OCI-LY3 (cell line): ENCODE results near the gene HPS1.

ENCODE experiments used
- H2AFZ ChIP-seq: fragments of 200-600, 300-600 bp; shearing (Covaris generic); 2 replicates; pipeline ENCODE4 v1.6.0; 2014; ENCODE audit warnings: antibody characterized with exemption, low read depth, low read length
- H3K27ac ChIP-seq: fragments of 200-600, 300-600 bp; sonication (generic); 2 replicates; pipeline ENCODE4 v1.5.1; 2014; ENCODE audit warnings: mild to moderate bottlenecking, low read length, moderate library complexity, mixed read lengths
- H3K27me3 ChIP-seq: fragments of 200-600, 300-600 bp; sonication (generic); 2 replicates; pipeline ENCODE4 v1.6.1; 2014; ENCODE audit warnings: low read depth, low read length, mixed read lengths
- H3K36me3 ChIP-seq: fragments of 200-600, 300-600 bp; sonication (generic); replicated peaks from 2 replicates; pipeline ENCODE3; 2014; ENCODE audit warnings: low read depth, low read length, mixed read lengths
- H3K4me1 ChIP-seq: fragments of 300-600, 200-600 bp; sonication (generic); 2 replicates; pipeline ENCODE4 v1.6.1; 2014; ENCODE audit warnings: low read length, mixed read lengths
- H3K4me2 ChIP-seq: fragments of 200-600, 300-600 bp; sonication (generic); 2 replicates; pipeline ENCODE4 v1.6.1; 2014; ENCODE audit warnings: low read length, mixed read lengths
- H3K4me3 ChIP-seq: fragments of 300-600, 200-600 bp; sonication (generic); 2 replicates; pipeline ENCODE4 v1.5.1; 2014; ENCODE audit warnings: antibody characterized with exemption, mild to moderate bottlenecking, low read length, moderate library complexity
- H3K79me2 ChIP-seq: fragments of 300-600, 200-600 bp; shearing (Covaris generic); 2 replicates; pipeline ENCODE4 v1.6.1; 2014; ENCODE audit warnings: mild to moderate bottlenecking, low read length, mixed read lengths
- H3K9ac ChIP-seq: fragments of 300-600, 200-600 bp; shearing (Covaris generic); 2 replicates; pipeline ENCODE4 v1.6.0; 2014; ENCODE audit warnings: mild to moderate bottlenecking, low read length, moderate library complexity
- H3K9me3 ChIP-seq: fragments of 200-600, 300-600 bp; shearing (Covaris generic); 2 replicates; pipeline ENCODE4 v1.6.1; 2014; ENCODE audit warnings: low read length, mixed read lengths; ENCODE audit not compliant: insufficient read depth
- H4K20me1 ChIP-seq: fragments of 200-600, 300-600 bp; sonication (generic); 2 replicates; pipeline ENCODE4 v1.6.1; 2016; ENCODE audit warnings: low read length, mixed read lengths; ENCODE audit not compliant: insufficient read depth
- EZH2phosphoT487 ChIP-seq: fragments of 200-600 bp; shearing (Covaris generic); IDR thresholded peaks from 2 replicates; pipeline ENCODE4 v1.6.1; 2018; ENCODE audit warnings: antibody characterized with exemption, mixed run types, low read depth
- TF ChIP-seq, protein P1 (sequence below): fragments of 200-600, 300-600 bp; sonication (generic); IDR thresholded peaks from 2 replicates; pipeline ENCODE4 v1.5.1; 2014; ENCODE audit warnings: antibody characterized with exemption, low read length, low read depth

HPS1 gene

DNA sequence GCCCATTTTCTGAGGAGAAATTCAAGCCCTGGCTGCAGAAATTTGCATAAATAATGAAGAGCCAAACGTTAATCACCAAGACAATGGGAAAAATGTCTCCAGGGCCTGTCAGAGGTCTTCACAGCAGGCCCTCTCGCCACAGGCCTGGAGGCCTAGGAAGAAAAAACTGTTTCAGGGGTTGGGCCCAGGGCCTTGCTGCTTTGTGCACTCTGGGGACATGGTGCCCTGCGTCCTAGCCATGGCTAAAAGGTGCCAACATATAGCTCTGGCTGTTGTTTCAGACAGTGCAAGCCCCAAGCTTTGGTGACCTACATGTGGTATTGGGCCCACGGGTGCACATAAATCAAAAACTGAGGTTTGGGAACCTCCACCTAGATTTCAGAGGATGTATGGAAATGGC is 8.0 kb downstream of the HPS1 start:
- Histone ChIP-seq H4K20me1 (no peaks in the 10 kb centered on the region), H3K4me2 (no peak overlapping the region), H3K9me3 (no peaks in the 10 kb centered on the region), H3K4me3 (no peak overlapping the region), H3K9ac (no peak overlapping the region), H3K36me3 (peaks cover 36% of the 10 kb centered on the region), H3K27ac (no peak overlapping the region), H2AFZ (no peak overlapping the region), H3K27me3 (no peaks in the 10 kb centered on the region), H3K79me2 (no peaks in the 10 kb centered on the region), H3K4me1 (peaks cover 10% of the 10 kb centered on the region)
- TF ChIP-seq, protein P1, sequence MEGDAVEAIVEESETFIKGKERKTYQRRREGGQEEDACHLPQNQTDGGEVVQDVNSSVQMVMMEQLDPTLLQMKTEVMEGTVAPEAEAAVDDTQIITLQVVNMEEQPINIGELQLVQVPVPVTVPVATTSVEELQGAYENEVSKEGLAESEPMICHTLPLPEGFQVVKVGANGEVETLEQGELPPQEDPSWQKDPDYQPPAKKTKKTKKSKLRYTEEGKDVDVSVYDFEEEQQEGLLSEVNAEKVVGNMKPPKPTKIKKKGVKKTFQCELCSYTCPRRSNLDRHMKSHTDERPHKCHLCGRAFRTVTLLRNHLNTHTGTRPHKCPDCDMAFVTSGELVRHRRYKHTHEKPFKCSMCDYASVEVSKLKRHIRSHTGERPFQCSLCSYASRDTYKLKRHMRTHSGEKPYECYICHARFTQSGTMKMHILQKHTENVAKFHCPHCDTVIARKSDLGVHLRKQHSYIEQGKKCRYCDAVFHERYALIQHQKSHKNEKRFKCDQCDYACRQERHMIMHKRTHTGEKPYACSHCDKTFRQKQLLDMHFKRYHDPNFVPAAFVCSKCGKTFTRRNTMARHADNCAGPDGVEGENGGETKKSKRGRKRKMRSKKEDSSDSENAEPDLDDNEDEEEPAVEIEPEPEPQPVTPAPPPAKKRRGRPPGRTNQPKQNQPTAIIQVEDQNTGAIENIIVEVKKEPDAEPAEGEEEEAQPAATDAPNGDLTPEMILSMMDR: no peak
- no peak for TF ChIP-seq EZH2phosphoT487

DNA sequence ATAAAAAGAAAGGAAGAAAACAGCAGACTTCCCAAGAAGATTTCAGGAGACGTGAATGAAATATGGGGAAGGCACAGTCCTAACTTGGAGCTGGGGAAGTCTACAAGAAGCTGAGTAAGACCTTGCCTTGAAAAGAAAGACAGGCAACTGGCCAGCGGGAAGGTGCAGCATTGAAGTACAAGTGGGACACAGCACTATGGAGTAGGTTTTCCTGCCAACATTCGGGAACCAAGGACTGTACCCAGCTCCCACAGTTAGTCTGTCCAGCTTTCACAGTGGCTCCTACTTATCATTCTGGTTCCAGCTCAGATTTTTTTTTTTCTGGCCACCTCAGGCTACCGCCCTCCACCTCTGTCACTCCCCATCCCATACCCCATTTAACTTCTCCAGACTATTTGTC is 10.0 kb downstream of the HPS1 start:
- Histone ChIP-seq H3K27ac (no peak overlapping the region), H3K4me3 (no peak overlapping the region), H3K9ac (no peak overlapping the region), H3K4me1 (peaks cover 10% of the 10 kb centered on the region), H3K79me2 (no peaks in the 10 kb centered on the region), H3K9me3 (no peaks in the 10 kb centered on the region), H2AFZ (no peak overlapping the region), H4K20me1 (no peaks in the 10 kb centered on the region), H3K36me3 (peaks cover 44% of the 10 kb centered on the region), H3K4me2 (no peak overlapping the region), H3K27me3 (no peaks in the 10 kb centered on the region)
- TF ChIP-seq, protein P1: no peak
- no peak for TF ChIP-seq EZH2phosphoT487

DNA sequence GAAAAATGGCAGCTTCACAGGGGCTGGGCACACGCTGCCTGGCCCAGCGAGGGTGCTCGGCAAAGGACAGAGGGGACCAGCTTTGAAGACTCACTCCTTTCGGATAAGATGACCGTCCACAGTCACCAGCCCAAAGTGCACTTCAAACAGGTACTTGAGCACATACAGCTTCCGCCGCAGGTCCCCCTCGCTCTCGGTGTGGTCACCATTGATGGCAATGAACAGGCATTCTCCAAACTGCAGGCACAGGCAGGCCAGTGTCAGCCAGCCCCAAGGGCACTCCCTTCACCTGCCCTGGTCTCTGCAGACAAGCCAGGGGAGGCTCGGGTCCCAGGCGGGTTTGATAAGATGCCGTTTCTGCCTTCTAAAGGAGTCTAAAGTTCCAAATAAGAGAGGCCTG is 11.6 kb downstream of the HPS1 start:
- H3K27me3 ChIP-seq: no peaks in the 10 kb centered on the region
- no peak overlapping the region for H3K27ac ChIP-seq
- H3K9me3 ChIP-seq: no peaks in the 10 kb centered on the region
- H4K20me1 ChIP-seq: no peaks in the 10 kb centered on the region
- H3K4me1 ChIP-seq: no peaks in the 10 kb centered on the region
- TF ChIP-seq, protein P1: no peak
- no peak for TF ChIP-seq EZH2phosphoT487
- no peaks in the 10 kb centered on the region for H3K79me2 ChIP-seq
- no peak overlapping the region for H3K9ac ChIP-seq
- H3K4me2 ChIP-seq: no peak overlapping the region
- peaks cover 47% of the 10 kb centered on the region for H3K36me3 ChIP-seq
- H3K4me3 ChIP-seq: no peak overlapping the region
- no peak overlapping the region for H2AFZ ChIP-seq

DNA sequence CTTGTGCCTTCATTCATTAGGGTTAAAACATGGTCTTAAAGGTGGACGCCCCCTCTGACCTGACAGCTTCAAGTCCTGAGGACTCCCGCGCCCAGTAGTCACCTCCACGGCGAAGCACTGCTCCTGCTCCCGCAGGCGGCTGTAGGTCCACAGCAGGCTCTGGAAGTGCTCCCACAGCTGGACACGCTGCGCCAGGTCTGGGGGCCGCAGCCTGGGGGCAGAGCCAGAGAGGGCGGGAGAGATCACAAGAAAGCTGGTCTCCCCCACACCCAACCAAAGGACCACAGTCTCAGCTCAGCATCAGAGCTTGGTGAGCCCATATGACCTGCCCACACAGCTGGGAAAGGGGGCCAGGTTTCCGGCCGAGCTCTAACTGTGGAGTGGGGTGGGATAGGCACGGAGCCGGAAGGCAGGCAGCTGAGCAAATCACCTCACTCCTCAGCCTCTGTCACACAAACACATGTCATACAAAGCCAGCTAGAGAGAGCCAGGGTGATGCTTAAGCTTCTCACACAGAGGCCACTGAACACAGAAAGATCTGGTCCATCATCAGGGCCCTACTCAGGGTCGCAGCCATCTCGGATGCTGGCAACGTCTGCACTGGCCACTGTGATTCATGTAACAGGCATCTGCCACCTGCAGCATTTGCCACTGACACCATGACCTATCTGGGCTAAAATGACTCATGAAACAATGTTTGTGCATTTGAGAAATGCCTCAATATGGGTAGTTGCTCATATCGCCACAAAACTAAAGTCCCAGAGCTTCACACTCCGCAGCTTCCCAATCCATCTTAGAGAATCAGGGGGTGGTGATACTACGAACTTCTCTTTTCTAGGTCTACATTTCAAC is 12.6 kb downstream of the HPS1 start:
- no peak overlapping the region for H3K9ac ChIP-seq
- H2AFZ ChIP-seq: no peak overlapping the region
- peaks cover 44% of the 10 kb centered on the region for H3K36me3 ChIP-seq
- H3K4me2 ChIP-seq: no peak overlapping the region
- TF ChIP-seq EZH2phosphoT487: no peak
- TF ChIP-seq, protein P1: no peak
- no peaks in the 10 kb centered on the region for H3K27me3 ChIP-seq
- H3K79me2 ChIP-seq: no peaks in the 10 kb centered on the region
- no peaks in the 10 kb centered on the region for H3K9me3 ChIP-seq
- H3K27ac ChIP-seq: no peak overlapping the region
- no peaks in the 10 kb centered on the region for H3K4me1 ChIP-seq
- no peaks in the 10 kb centered on the region for H4K20me1 ChIP-seq
- no peak overlapping the region for H3K4me3 ChIP-seq
